Measurements from ENCODE around the gene CBFA2T3. TPM values are rescaled to one million over a fixed set of nuclear protein-coding genes. Genes with fewer than 3 reads are reported as not detected.

CBFA2T3 gene
- total and polyA plus RNA-seq, 2 of the 13 experiments (the other 11 are each of a cell fraction or from before 2014, with no cell fraction given), result 0.05 TPM; not detected in 1

GRCh38 chr16:88841521-88842307, 135.3 kb downstream of the CBFA2T3 start:
- no peaks in the 10 kb centered on the region; a peak in 1 of 5 replicates for H3K36me3 ChIP-seq (replicated peaks in 1 of 2; ENCODE audit: control insufficient read depth in 1 of 2, insufficient read depth in 2 of 2, low read length in 2 of 2)
- DNase-seq (ENCODE audit: low spot score) (no peak), ATAC-seq (no peak), FAIRE-seq (no peak)
- no peak overlapping the region for H3K4me2 ChIP-seq (ENCODE audit: low read depth, low read length)
- no peaks in the 10 kb centered on the region for H3K79me2 ChIP-seq (ENCODE audit: insufficient read depth, low read length)
- no peak overlapping the region for H3K9ac ChIP-seq (ENCODE audit: insufficient read depth, low read depth, low read length)
- ChIA-PET CTCF (ENCODE audit: low intra/inter-chr PET ratio, low total read pairs) (no interaction called here), POLR2A (no interaction called here)
- no peaks in the 10 kb centered on the region for H4K20me1 ChIP-seq (ENCODE audit: insufficient read depth, low read length)
- WGBS (ENCODE audit: low lambda C conversion rate), result 94% methylated on average over 39 of the region's 40 CpGs
- no peak overlapping the region for H3K4me3 ChIP-seq (replicated peaks in 1 of 3; ENCODE audit: insufficient read depth in 1 of 3, low read depth in 2 of 3, low read length in 3 of 3)
- H3K27ac ChIP-seq (ENCODE audit: extremely low read length, insufficient read depth, low read length), result no peak overlapping the region
- in situ Hi-C loops (cut with HindIII; ENCODE audit: extremely low pct_ligation_motif_present, low pct_unique_long_range_greater_than_20kb), result no loop called here
- H2AFZ ChIP-seq (ENCODE audit: low read length), result no peak overlapping the region
- BruUV-seq (replicated peaks), result no TSS peak
- H3K9me3 ChIP-seq (ENCODE audit: low read length), result no peaks in the 10 kb centered on the region
- intact Hi-C loops (cut with micrococcal nuclease; ENCODE audit: unreplicated experiment), result no loop called here
- no peaks in the 10 kb centered on the region for H3K4me1 ChIP-seq (ENCODE audit: insufficient read depth, low read length)
- H3K27me3 ChIP-seq (ENCODE audit: control insufficient read depth in 1 of 2, insufficient read depth in 2 of 2, low read length in 2 of 2), result no peaks in the 10 kb centered on the region
- TF ChIP-seq ZNF513 (CRISPR knock-in tag; conservative IDR thresholded peaks at IDR 0.05) (no peak), NFAT5 (CRISPR knock-in tag; IDR thresholded peaks at IDR 0.05) (no peak), ATF7 (IDR thresholded peaks at IDR 0.05) (no peak), ATF7 (CRISPR knock-in tag; IDR thresholded peaks at IDR 0.05) (no peak)

Measured in HepG2 (cell line).